Activated gamma-delta T cell (primary cell): ENCODE measurements around the gene RRAS2.

Source experiments
- DNase-seq: peaks from one replicate; lab custom pipeline; 2025; lab: John Stamatoyannopoulos, UW

RRAS2 gene

GRCh38 chr11:14336507-14337503, 22.2 kb downstream of the RRAS2 start:
- no peak for DNase-seq

- DNase-seq: no peak
These were observed 23.3 kb downstream of the RRAS2 start for GRCh38 chr11:14335712-14336111.

- no peak for DNase-seq
These were observed 24.1 kb downstream of the RRAS2 start for GRCh38 chr11:14334893-14335292.

- DNase-seq: no peak
These were observed 24.8 kb downstream of the RRAS2 start for GRCh38 chr11:14334192-14334591.

- DNase-seq: no peak
These were observed 27.4 kb downstream of the RRAS2 start for GRCh38 chr11:14331476-14332136.

GRCh38 chr11:14330881-14331280, 28.1 kb downstream of the RRAS2 start:
- DNase-seq: no peak

- no peak for DNase-seq
These were observed 29.3 kb downstream of the RRAS2 start for GRCh38 chr11:14329702-14330101.

GRCh38 chr11:14327116-14327515, 31.9 kb downstream of the RRAS2 start:
- no peak for DNase-seq

GRCh38 chr11:14323118-14323676, 35.8 kb downstream of the RRAS2 start:
- no peak for DNase-seq

- DNase-seq: no peak
These were observed 36.5 kb downstream of the RRAS2 start for GRCh38 chr11:14322510-14322909.

- no peak for DNase-seq
These were observed 39.0 kb downstream of the RRAS2 start for GRCh38 chr11:14320020-14320419.

- no peak for DNase-seq
These were observed 40.4 kb downstream of the RRAS2 start for GRCh38 chr11:14318581-14318981.

GRCh38 chr11:14317659-14318325, 41.2 kb downstream of the RRAS2 start:
- no peak for DNase-seq

GRCh38 chr11:14315130-14315529, 43.9 kb downstream of the RRAS2 start:
- DNase-seq: no peak

GRCh38 chr11:14314127-14314526, 44.9 kb downstream of the RRAS2 start:
- DNase-seq: no peak

- DNase-seq: no peak
These were observed 46.1 kb downstream of the RRAS2 start for GRCh38 chr11:14312736-14313438.

GRCh38 chr11:14310679-14311078, 48.3 kb downstream of the RRAS2 start:
- DNase-seq: no peak

- DNase-seq: no peak
These were observed 49.4 kb downstream of the RRAS2 start for GRCh38 chr11:14309425-14310192.

- no peak for DNase-seq
These were observed 50.0 kb downstream of the RRAS2 start for GRCh38 chr11:14308897-14309387.

GRCh38 chr11:14308114-14308896, 50.7 kb downstream of the RRAS2 start:
- no peak for DNase-seq
